GM08714 (cell line): ENCODE data around the gene WDR76.

Experiments used
- H3K4me3 ChIP-seq: fragments of 200-500 bp; sonication (Bioruptor generic); 2 replicates; pipeline ENCODE4 v1.5.1; 2014; ENCODE audit warnings: mild to moderate bottlenecking, low read length, inconsistent platforms
- ZNF274 ChIP-seq: IDR thresholded peaks from 2 replicates; pipeline ENCODE4 v1.6.1; 2012; ENCODE audit warnings: mild to moderate bottlenecking, low read depth, low read length

Gene WDR76

GRCh38 chr15:43911235-43911781, 84.5 kb downstream of the WDR76 start:
- no peak for TF ChIP-seq ZNF274

GRCh38 chr15:43912208-43912607, 85.4 kb downstream of the WDR76 start:
- no peak for TF ChIP-seq ZNF274
- no peak overlapping the region for H3K4me3 ChIP-seq

More at GRCh38 chr15:43911235-43911781, 84.5 kb downstream of the WDR76 start:
- H3K4me3 ChIP-seq = no peak overlapping the region

GRCh38 chr15:43913026-43913780, 86.4 kb downstream of the WDR76 start:
- no peak for TF ChIP-seq ZNF274
- H3K4me3 ChIP-seq = no peak overlapping the region

- TF ChIP-seq ZNF274 = no peak
- H3K4me3 ChIP-seq = no peak overlapping the region
These were observed 87.1 kb downstream of the WDR76 start for GRCh38 chr15:43913941-43914340.

GRCh38 chr15:43915631-43916325, 89.0 kb downstream of the WDR76 start:
- no peak overlapping the region for H3K4me3 ChIP-seq
- TF ChIP-seq ZNF274 = no peak

GRCh38 chr15:43916326-43916660, 89.5 kb downstream of the WDR76 start:
- H3K4me3 ChIP-seq = no peak overlapping the region

More at GRCh38 chr15:43916326-43916660, 89.5 kb downstream of the WDR76 start:
- TF ChIP-seq ZNF274 = no peak
